NB4 (cell line): ENCODE results near the gene NUAK1.

Experiments used
- CTCF ChIP-seq: IDR thresholded peaks from one replicate; pipeline ENCODE4 v1.5.1; 2012; ENCODE audit warnings: low read depth, low read length
- MYC ChIP-seq: IDR thresholded peaks from 2 replicates; pipeline ENCODE4 v1.6.1; 2011; ENCODE audit warnings: low read depth, low read length
- POLR2A ChIP-seq: IDR thresholded peaks from 2 replicates; pipeline ENCODE4 v1.6.1; 2011; ENCODE audit warnings: mild to moderate bottlenecking; ENCODE audit not compliant: insufficient read length; ENCODE audit errors: extremely low read depth

GRCh38 chr12:106179086-106179485 is 40.3 kb upstream of the NUAK1 start:
- TF ChIP-seq CTCF = no peak
- TF ChIP-seq POLR2A = no peak
- TF ChIP-seq MYC = no peak
